AG09309 (cell line): Measurements from ENCODE around the gene NUDCD3.

Experiments
- DNase-seq: peaks from one replicate; pipeline ENCODE4 v3.0.0-alpha.2; 2010; ENCODE audit warnings: low read depth
- H3K4me3 ChIP-seq: 2 replicates; pipeline ENCODE4 v1.5.1; 2011; ENCODE audit warnings: mild to moderate bottlenecking, low read depth, low read length, moderate library complexity; ENCODE audit not compliant: control insufficient read depth
- CTCF ChIP-seq: IDR thresholded peaks from 2 replicates; pipeline ENCODE4 v1.5.1; 2011; ENCODE audit warnings: mild to moderate bottlenecking, low read depth, low read length, inconsistent platforms; ENCODE audit not compliant: insufficient read depth, control insufficient read depth; ENCODE audit errors: missing control alignments

The NUDCD3 gene

GRCh38 chr7:44484482-44485313 lies 5.8 kb downstream of the NUDCD3 start:
- DNase-seq = no peak
- H3K4me3 ChIP-seq = no peak overlapping the region
- TF ChIP-seq CTCF = no peak

GRCh38 chr7:44482502-44483485 lies 7.7 kb downstream of the NUDCD3 start:
- no peak for TF ChIP-seq CTCF
- no peak overlapping the region for H3K4me3 ChIP-seq
- no peak for DNase-seq

- H3K4me3 ChIP-seq = no peak overlapping the region
- DNase-seq = no peak
- no peak for TF ChIP-seq CTCF
These were observed 12.5 kb downstream of the NUDCD3 start for GRCh38 chr7:44477938-44478337.

GRCh38 chr7:44477063-44477830 lies 13.2 kb downstream of the NUDCD3 start:
- peak; percentile 98 for TF ChIP-seq CTCF
- H3K4me3 ChIP-seq = no peak overlapping the region
- DNase-seq = peak; percentile 55

GRCh38 chr7:44476313-44476712 lies 14.1 kb downstream of the NUDCD3 start:
- DNase-seq = no peak
- TF ChIP-seq CTCF = no peak
- no peak overlapping the region for H3K4me3 ChIP-seq

GRCh38 chr7:44473295-44473694 lies 17.2 kb downstream of the NUDCD3 start:
- no peak for TF ChIP-seq CTCF
- no peak overlapping the region for H3K4me3 ChIP-seq
- DNase-seq = no peak
